Frontal cortex (tissue), 4 donors: ENCODE measurements around the gene PPIL6. TPM values are rescaled to one million over a fixed set of nuclear protein-coding genes. Genes with fewer than 3 reads are reported as not detected.
"Not testable (repeated sequence)": the region's sequence is repeated elsewhere in the genome, so short reads cannot be mapped to it uniquely, and the experiment has no call there.

ENCODE experiments used
- DNase-seq, 2 donors: peaks; one replicate each; pipeline ENCODE4 v3.0.0; 2012; ENCODE audit warnings: low spot score in 2 of 2
- FAIRE-seq: peaks from 2 replicates; lab custom pipeline; 2012; peaks lifted over from hg19 to GRCh38; lab: Jason Lieb, UNC
- total RNA-seq: library from RNA; depleted of rRNA; stranded (reverse); fragments of >200 nt; gene quantifications from one replicate; pipeline ENCODE4 v1.2.3, GENCODE V29; 2014
- donor health status: control.
- donor health status: control.
- donor health status: control.

The PPIL6 gene
- total RNA-seq, 1 donor from 2014 or later = 37.9 TPM

DNA sequence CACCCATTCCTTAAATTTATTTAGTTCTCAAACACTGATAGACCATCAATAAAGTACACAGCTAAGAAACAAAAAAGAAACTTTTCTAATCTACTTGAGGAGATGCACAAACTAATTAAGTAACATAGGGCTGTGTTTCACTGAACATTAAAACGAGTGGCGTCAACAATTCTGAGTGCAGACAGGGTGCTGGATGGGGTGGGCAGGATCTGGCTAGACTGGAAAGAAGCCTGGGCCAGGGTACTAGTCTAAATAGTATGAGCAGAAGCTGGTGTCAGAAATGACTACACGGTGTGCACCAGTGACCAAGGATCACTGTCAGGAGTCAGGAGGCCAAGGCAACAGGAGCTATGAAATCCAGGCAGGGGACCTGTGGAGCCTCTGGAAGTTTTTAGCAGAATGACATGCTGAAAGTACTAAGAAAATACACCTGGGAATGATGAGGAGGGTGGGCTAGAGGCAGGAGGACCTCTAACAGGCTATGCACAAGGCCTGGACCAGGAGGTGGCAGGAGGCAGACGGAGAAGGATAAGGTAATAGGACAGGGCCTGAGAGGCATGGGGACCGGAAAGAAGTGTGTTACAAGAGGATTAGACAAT, 29.3 kb upstream of the PPIL6 start:
- DNase-seq = no peak
- FAIRE-seq = no peak

DNA sequence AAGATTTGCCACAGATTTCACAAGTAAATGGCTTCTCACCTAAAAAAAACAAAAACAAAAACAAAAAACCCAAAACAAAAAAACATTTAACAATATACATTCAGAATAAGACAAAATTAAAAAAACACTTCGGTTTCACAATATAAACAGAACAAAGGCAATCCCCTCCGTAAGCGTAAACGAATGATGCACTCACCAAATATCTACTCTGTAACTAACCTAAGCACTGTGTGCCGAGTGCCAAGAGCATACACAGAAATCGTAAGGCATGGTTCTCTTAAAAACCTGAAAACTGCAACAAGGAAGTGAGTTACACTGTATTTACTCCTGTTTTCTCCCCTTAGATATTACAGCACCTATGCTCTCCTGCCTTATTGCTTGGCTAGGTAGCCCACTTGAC, 27.3 kb upstream of the PPIL6 start:
- FAIRE-seq (no peak), DNase-seq (no peak)

DNA sequence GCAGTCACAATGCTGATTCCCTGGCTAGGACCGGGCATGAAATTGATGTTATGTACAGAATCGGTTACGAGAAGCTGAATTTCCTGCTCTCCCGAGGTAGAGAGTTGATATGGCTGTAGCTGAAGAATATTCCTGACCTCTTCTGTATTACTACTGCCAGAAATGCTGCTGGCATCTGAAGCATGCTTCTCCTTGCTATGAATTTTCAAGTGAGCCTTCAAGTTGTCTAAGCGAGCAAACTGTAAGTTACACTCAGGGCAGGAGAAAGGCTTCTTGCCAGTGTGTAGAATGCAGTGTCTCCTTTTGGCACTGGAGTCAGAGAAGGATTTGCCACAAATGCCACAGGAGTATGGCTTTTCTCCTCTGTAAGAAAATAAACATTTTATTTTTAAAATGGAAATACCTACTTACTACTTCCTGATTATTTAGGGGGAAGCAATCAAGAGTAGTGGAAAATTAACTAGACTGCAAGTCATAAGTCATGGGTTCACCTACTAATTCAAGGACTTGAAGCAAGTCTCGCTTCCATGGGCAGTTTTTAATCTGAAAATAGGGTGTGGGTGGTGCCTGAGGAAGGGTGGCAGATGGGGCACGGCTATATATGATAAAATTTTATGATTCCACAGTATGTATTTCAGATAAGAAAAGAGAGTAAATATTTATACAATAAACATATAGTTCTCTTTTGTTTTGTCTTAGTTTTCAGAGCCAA, 25.9 kb upstream of the PPIL6 start:
- FAIRE-seq (no peak), DNase-seq (no peak)

DNA sequence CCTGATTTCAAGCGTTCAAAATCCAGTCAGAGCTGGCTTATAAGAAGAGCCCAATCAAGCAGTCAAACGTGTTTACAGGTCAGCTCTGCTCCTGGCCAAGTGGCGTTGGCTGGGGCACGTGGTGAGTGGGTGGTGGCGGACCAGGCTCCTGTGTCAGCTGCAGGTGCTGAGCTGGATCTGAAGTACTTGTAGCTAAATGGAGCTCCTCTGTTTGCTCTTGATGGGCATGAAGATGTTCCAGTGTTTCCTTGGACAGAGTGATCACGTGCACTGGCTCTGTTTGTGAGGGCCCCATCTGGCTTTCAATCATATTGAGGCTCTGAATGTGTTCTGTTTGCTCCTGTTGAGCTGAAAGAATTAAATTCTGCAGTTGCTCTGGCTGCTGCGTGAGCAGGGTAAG, 25.3 kb upstream of the PPIL6 start:
- FAIRE-seq (no peak), DNase-seq (no peak)

DNA sequence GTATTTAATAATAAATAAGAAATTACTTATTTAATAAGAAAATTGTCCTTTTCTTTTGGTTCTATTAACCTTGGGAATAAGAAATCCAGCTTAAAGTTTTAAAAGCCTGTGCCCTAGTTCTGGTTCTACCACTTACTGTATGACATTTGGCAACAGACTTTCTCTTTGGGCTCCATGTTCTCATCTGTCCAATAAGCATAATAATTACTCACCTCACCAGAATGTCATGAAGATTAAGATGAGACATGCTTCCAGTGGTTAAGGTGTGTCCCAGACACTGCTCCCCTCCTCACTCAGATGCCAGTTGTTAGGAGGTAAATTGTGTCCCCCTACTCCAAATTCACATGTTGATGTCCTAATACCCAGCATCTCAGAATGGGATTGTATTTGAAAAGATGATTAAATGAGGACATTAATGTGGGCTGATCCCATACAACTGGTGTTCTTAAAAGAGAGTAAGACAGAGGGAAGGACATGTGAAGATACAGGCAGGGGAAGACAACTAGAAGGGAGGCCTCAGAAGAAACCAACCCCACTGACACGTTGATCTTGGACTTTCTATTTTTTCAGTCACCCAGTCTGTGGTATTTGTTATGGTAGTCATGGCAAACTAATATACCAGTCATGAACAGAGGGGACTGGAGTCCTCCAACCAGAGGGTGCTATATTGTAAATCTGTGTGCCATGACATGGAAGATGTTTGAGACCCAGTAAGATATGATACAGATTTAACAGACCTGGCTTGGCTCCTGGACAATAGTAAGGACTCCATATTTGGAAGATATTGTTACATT, 21.5 kb upstream of the PPIL6 start:
- no peak for FAIRE-seq
- no peak for DNase-seq

DNA sequence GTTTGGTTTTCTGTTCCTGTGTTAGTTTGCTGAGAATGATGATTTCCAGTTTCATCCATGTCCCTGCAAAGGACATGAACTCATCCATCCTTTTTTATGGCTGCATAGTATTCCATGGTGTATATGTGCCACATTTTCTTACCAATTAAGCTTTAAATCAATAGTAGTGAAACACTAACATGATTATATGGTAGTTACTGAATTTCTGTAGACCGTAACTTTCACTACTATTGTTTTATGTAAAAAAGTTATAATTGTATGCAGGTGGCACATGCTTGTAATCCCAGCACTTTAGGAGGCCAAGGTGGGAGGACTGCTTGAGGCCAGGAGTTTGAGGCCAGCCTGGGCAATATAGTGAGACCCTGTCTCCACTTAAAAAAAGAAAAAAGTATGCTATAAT, 20.8 kb upstream of the PPIL6 start:
- DNase-seq, FAIRE-seq: not testable (repeated sequence)

DNA sequence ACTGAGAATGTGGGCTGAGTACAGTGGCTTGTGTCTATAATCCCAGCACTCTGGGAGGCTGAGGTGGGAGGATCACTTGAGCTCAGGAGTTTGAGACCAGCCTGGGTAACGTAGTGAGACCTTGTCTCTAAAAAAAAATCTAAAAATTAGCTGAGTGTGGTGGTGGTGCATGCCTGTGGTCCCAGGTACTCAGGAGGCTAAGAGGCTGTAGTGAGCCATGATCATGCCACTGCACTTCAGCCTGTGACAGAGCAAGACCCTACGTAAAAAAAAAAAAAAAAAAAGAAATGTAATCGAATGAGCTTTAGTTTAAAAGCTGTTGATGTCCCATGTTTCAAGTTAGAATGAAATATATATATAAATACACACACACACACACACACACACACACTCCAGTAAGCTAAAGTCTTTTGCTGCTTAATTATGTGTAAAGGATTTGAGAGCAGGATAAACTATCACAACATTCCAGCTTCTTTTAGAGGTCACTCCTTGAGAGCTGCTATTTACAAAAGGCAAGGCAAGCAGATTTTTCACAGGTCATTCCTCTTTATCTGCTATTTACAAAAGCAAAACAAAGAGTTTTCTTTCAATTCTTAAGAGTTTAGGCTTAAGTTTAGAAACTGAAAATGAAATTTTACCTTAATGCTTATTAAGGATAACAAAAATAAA, 19.9 kb upstream of the PPIL6 start:
- DNase-seq (no peak), FAIRE-seq (no peak)

DNA sequence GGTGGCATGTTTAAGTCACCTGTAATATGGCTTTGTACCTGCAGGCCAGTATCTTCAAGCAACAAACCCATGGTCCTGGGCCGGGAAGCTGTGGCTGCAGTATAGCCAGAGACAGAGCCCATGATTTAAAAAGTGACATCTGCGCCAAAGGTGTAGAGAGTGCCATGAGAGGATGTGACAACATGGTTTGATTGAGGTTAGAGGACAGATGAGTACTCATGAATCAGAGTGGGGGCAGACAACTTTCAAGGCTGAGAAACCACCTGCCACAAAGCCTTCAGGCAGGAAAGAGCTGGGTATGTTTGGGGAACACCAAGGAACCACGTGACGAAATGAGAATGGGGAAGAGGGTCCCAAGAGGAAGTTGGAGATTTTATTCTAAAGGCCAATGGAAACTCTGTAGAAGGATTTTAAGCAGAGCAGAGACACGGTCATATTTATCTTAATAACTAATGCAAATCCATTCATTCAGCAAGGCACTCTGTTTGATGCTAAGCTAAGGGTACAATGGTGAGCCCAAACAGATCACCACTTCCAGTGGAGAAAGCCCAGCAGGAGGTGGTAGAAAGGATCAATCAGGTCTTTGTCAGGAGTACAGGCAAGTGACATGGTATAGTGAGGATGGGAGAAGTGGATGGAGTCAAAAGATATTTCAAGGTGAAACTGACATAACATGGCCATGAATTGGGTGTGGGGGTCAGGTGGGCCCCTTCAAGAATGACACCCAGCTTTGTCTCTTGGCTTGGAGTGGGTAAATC, 18.5 kb upstream of the PPIL6 start:
- FAIRE-seq = no peak
- DNase-seq = no peak

DNA sequence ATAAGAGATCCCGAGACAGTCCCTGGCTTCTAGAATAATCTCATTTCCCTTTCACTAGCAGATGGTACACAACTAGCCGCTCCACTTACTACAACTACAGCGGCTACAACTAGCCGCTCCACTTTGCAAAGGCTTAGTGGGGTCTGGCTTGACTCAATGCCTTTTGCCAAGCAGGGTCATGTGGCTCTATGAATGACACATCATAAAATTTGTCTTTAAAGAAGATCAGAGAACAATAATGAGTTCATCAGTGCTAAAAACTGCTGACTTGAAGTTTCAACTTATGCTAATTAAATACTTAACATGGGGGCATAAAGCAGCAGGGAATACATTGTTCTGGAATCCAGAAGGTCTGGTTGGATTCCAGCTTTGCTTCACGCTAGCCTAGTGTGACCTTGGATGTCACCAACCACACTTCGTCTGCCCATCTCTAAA, 17.2 kb upstream of the PPIL6 start:
- FAIRE-seq (no peak), DNase-seq (no peak)

DNA sequence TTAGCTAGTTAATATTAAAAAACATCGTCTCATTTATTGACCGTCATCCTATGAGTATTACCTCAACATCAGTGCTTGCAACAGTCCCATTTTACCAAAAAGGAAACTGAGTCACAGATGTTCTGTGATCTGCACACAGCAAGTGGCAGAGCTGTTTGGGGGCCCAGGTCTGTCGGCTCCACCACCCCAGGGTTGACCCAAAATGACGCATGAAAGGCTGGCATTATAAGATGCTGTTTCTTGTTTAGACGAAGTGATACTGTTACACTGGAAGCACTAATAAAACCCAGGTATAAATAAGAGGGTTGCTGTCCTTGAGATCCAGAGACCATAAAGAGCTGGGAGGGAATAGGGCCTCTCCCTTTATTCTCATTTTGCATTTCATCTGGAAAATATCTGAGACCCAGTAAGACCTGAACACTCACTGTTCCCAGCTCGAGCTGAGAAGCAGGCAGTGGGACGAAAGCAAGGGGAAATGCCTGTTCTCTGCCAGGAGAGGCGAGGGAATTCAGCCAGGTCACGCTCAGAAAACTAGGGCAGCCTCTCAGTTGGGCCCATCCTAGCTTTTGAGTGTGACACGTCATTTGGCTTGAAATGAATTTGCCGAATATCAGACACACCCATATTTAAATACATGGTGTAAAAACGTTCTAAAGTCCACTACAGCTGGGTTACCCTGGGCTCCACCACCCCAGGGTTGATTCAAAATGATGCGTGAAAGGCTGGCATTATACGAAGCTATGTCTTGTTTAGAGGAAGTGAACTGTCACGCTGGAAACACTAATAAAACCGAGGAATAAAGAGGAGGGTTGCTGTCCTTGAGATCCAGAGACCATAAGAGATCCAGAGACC, 16.5 kb upstream of the PPIL6 start:
- FAIRE-seq = no peak
- no peak for DNase-seq

DNA sequence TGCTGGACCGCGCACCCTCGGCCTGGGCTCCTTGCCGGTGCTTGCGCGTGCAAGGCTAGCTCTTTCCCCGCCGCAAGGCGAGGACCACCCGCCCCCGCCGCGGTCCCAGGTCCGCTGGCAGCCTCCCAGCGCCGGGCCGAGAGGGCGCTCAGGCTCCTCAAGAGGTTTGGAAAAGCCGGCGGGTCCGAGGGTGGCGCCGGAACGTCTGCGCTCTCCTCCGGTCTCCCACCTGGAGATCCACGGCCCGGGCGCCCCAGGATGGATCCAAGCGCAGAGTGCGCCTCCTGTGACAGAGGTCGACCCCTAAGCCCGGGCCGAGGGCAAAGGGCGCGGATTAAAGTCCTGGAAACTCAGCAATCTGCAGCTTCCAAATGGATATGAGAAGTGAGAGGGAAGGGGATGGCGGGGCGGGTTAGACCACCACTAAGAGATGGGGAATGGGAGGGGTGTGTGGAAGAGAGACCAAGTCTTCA, 15.7 kb upstream of the PPIL6 start:
- DNase-seq (no peak), FAIRE-seq (no peak)

DNA sequence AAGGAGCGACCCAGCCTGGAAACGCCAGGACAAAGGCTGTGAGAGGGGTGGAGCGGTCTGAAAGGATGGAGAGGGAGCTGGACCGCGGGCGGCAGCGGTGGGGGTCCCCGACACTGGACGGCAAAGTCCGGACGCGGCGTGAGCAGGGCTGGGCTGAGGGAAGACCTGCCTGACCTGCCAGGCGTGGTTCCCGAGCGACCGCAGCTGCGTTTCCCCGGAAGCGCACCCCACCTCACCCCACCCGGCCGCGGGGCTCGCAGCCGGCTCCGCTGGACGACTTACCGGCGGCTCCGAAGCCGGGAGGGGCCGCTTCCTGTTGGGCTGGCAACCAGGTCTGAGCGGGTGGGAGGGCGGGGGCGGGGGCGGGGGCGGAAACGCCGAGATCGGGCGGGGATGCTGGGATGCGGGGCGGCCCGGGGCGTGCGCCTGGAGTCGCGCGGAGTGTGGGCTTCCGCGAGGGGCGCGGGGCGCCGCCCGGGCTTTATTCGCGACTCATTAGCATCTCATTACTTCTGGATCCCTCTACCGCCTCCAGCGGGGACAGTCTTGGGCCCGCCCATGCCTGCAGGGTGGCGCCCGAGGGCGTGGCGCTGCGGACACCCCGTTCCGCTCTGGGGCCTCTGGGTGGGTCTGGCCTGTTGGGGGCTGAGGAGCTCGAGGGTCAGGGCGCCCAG, 15.1 kb upstream of the PPIL6 start, which contains the start of gene MICAL1:
Gene MICAL1 (minus strand): TSS at position 336 of the 674 bp plus-strand sequence. CDS start 1,576 bp downstream, outside the sequence.
- FAIRE-seq = no peak

DNA sequence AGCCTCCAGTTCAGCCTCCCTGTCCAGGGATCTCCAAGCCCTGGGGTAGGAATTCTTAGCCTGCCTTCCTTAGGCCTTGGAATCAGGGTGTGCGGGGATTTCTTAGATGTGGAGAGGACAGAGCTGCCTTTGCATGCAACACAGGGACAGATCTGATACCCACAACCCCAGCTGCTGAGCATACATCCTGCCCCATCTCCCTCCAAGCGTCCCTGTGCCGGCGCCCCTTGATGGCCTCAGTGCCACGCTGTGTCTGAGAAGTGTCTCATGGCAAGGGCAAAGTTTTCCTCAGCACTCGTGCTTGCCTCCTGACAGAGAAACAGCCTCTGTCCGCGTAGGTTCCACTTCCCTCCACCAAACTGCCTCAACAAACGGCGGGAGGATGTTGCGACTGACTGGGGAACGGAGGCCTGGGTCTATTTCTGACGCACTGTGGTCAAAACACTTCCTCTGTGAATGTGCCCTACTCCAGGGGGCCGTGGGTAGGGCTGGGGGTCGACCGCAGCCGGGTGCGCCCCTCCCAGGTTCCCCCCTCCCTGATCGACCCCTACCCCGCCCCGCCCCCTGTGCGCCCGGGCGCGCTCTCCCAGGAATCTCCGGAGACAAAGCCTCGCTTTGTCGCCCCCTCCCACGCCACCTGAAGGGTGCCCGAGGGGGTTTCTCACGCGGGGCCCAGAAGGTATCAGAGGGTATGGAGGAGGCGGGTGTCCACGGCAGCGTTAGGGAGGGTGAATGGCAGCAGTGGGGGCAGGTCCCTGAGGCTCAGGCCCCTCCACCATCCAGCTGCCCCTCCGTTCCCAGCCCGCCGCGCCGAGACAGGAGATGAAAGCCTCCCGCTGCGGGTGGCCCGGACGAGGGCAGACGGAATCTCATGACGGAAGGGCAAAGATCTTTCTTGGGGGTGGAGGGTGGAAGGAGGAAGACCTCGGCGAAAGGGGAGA, 14.3 kb upstream of the PPIL6 start:
- no peak for FAIRE-seq

More for the DNA sequence above, 15.1 kb upstream of the PPIL6 start, which contains the start of gene MICAL1:
- DNase-seq = peak; percentile 71 to 72

DNA sequence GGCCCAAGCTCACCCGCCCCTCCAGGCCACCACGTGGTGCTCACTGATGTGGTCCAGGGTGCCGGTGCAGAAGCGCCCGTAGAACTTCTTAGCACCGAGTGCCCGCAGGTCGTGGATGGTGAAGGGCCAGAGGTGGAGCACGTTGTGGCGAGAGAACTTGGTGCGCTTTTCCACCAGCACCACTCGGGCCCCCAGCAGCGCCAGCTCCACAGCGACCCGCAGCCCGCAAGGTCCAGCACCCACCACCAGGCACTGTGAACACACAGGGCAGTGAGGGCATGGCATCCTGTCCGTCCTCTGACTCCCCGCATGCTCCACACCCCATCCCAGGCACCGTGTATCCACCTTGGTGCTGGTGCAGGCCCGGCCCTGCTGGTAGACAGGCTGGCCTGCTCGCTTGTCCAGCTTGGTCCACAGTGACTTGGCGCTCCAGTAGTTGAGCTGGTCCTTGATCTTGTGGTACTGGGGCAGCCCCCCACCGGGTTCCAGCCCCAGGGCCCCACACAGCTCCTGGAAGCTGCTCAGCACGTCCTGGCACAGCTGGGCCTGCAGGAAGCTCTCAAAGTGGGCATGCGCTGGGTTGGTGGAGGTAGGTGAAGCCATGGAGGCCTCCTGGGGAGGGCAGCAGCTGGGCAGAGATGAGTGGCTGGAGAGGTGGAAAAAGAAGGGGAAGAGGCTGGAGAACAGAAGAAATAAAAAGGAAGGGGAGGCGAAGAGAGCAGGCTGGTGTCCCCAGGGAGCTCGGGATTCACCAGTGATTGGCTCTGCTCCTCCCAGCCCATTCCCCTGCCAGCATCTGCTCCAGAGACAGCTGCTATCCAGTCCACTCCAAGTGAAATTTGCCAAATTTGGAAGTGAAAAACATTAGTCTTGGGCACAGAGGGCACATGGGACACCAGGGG, 13.4 kb upstream of the PPIL6 start:
- FAIRE-seq = no peak
- peak in 1 of 2 donors; percentile 47 for DNase-seq

More for the DNA sequence above, 14.3 kb upstream of the PPIL6 start:
- peak in 1 of 2 donors; percentile 48 for DNase-seq

DNA sequence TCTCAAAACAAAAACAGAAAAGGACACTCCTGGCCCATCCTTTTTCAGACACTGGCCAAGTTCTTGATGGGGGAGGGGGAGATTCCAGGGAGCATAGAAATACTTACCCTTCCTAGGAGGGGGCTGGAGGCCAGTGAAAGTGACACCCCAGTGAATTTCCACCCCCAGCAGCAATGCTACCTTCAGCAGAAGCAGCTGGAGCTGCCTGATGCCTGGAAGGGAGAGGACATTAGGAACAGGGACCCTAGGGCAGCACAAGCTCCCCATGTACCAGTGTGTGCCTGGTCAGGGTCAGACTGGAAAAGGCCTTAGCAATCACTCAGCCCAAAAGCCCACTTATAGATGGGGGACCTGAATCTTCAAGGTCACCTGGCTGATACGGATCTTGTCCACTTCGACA, 12.7 kb upstream of the PPIL6 start:
- DNase-seq (no peak), FAIRE-seq (no peak)

DNA sequence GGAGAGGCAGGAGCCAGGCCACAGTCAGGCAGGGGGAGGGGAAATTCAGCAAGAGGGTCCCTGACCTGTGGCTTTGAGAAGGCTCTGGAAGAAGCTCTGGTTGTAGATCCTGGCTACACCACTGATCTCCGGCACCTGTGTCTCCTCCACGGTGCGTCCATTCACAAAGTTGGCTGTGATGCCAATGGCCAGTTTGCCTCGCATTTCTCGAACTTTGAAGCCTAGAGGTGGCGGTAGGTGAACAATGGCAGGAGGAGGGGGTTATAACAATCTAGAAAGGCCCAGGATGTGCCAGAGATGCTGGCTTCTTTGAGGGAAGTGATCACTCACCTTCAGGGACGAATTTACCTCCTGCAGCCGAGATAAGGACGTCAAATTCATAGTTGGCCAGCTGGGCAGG, 11.8 kb upstream of the PPIL6 start:
- FAIRE-seq (no peak), DNase-seq (no peak)
